ENCODE measurements around the gene ZNF577. TPM values are rescaled to one million over a fixed set of nuclear protein-coding genes. Genes with fewer than 3 reads are reported as not detected.

Gene ZNF577
- total and polyA plus RNA-seq, 2 of the 13 experiments (the other 11 are each of a cell fraction or from before 2014, with no cell fraction given), result 5.7 to 7.6 TPM

GRCh38 chr19:51837145-51837544 lies 50.6 kb downstream of the ZNF577 start:
- Histone ChIP-seq H3K9ac (ENCODE audit: insufficient read depth, low read depth, low read length) (no peak overlapping the region), H3K27me3 (ENCODE audit: control insufficient read depth in 1 of 2, insufficient read depth in 2 of 2, low read length in 2 of 2) (no peaks in the 10 kb centered on the region), H3K4me3 (replicated peaks in 1 of 3; ENCODE audit: insufficient read depth in 1 of 3, low read depth in 2 of 3, low read length in 3 of 3) (no peak overlapping the region), H2AFZ (ENCODE audit: low read length) (no peak overlapping the region), H3K36me3 (replicated peaks in 1 of 2; ENCODE audit: control insufficient read depth in 1 of 2, insufficient read depth in 2 of 2, low read length in 2 of 2) (no peaks in the 10 kb centered on the region), H3K27ac (ENCODE audit: extremely low read length, insufficient read depth, low read length) (no peak overlapping the region), H3K4me1 (ENCODE audit: insufficient read depth, low read length) (no peaks in the 10 kb centered on the region), H3K4me2 (ENCODE audit: low read depth, low read length) (no peak overlapping the region), H3K79me2 (ENCODE audit: insufficient read depth, low read length) (no peaks in the 10 kb centered on the region), H4K20me1 (ENCODE audit: insufficient read depth, low read length) (no peaks in the 10 kb centered on the region), H3K9me3 (ENCODE audit: low read length) (peaks cover 68% of the 10 kb centered on the region)
- FAIRE-seq, result no peak
- no peak for DNase-seq (ENCODE audit: low spot score)
- ChIA-PET POLR2A (no interaction called here), CTCF (ENCODE audit: low intra/inter-chr PET ratio, low total read pairs) (no interaction called here)
- WGBS (ENCODE audit: low lambda C conversion rate), result 50% methylated on average over 2 of the region's 2 CpGs
- BruUV-seq (replicated peaks), result no TSS peak
- no peak for TF ChIP-seq TRIM22 (IDR thresholded peaks at IDR 0.05)
- in situ Hi-C loops (cut with HindIII; ENCODE audit: extremely low pct_ligation_motif_present, low pct_unique_long_range_greater_than_20kb) (no loop called here), intact Hi-C loops (cut with micrococcal nuclease; ENCODE audit: unreplicated experiment) (no loop called here)
- ATAC-seq, result no peak

- FAIRE-seq (no peak), DNase-seq (ENCODE audit: low spot score) (no peak), ATAC-seq (no peak)
- Histone ChIP-seq H3K4me1 (ENCODE audit: insufficient read depth, low read length) (no peaks in the 10 kb centered on the region), H3K36me3 (replicated peaks in 1 of 2; ENCODE audit: control insufficient read depth in 1 of 2, insufficient read depth in 2 of 2, low read length in 2 of 2) (no peaks in the 10 kb centered on the region), H3K9me3 (ENCODE audit: low read length) (peaks cover 83% of the 10 kb centered on the region), H2AFZ (ENCODE audit: low read length) (no peak overlapping the region), H3K79me2 (ENCODE audit: insufficient read depth, low read length) (no peaks in the 10 kb centered on the region), H3K9ac (ENCODE audit: insufficient read depth, low read depth, low read length) (no peak overlapping the region), H3K27ac (ENCODE audit: extremely low read length, insufficient read depth, low read length) (no peak overlapping the region), H3K4me2 (ENCODE audit: low read depth, low read length) (no peak overlapping the region), H3K4me3 (replicated peaks in 1 of 3; ENCODE audit: insufficient read depth in 1 of 3, low read depth in 2 of 3, low read length in 3 of 3) (no peak overlapping the region), H4K20me1 (ENCODE audit: insufficient read depth, low read length) (no peaks in the 10 kb centered on the region), H3K27me3 (ENCODE audit: control insufficient read depth in 1 of 2, insufficient read depth in 2 of 2, low read length in 2 of 2) (no peaks in the 10 kb centered on the region)
- intact Hi-C loops (cut with micrococcal nuclease; ENCODE audit: unreplicated experiment), result no loop called here
- no TSS peak for BruUV-seq (replicated peaks)
- ChIA-PET CTCF (ENCODE audit: low intra/inter-chr PET ratio, low total read pairs) (no interaction called here), POLR2A (no interaction called here)
- TF ChIP-seq CTCF (CRISPR knock-in tag; IDR thresholded peaks at IDR 0.05), result 0 out of 2 replicates have a peak, but pooled peaks have one; percentile 8
- TF ChIP-seq ZC3H4 (CRISPR knock-in tag; IDR thresholded peaks at IDR 0.05; ENCODE audit: borderline replicate concordance), result no peak
- 1% methylated on average over 2 of the region's 2 CpGs for WGBS (ENCODE audit: low lambda C conversion rate)
- in situ Hi-C loops (cut with HindIII; ENCODE audit: extremely low pct_ligation_motif_present, low pct_unique_long_range_greater_than_20kb), result no loop called here
Observed at GRCh38 chr19:51830274-51830673, 57.5 kb downstream of the ZNF577 start.
